ENCODE measurements around the gene NPPB.

NPPB gene

GRCh38 chr1:11813021-11813420 is 45.7 kb downstream of the NPPB start:
- Histone ChIP-seq H3K9ac (ENCODE audit: low read depth, low read length) (no peak overlapping the region), H3K4me1 (ENCODE audit: insufficient read depth, low read length) (no peaks in the 10 kb centered on the region), H3K36me3 (ENCODE audit: insufficient read depth, low read length) (peaks cover 24% of the 10 kb centered on the region; the same call in 1 of the 2 replicates), H3K9me3 (ENCODE audit: control insufficient read depth, insufficient read depth, low read length) (no peaks in the 10 kb centered on the region)

All from ES-I3 (cell line).